ENCODE measurements around the gene RBP3. TPM values are rescaled to one million over a fixed set of nuclear protein-coding genes. Genes with fewer than 3 reads are reported as not detected.

Gene RBP3
- total RNA-seq, 1 donor from 2014 or later, result not detected

GRCh38 chr10:47318706-47319105, 29.5 kb upstream of the RBP3 start:
- DNase-seq (ENCODE audit: low read depth, low spot score), result no peak

- DNase-seq (ENCODE audit: low read depth, low spot score), result no peak
These were observed 28.4 kb upstream of the RBP3 start for GRCh38 chr10:47319784-47320183.

- DNase-seq (ENCODE audit: low read depth, low spot score), result no peak
These were observed 27.4 kb upstream of the RBP3 start for GRCh38 chr10:47320812-47321211.

- no peak for DNase-seq (ENCODE audit: low read depth, low spot score)
These were observed 26.5 kb upstream of the RBP3 start for GRCh38 chr10:47321521-47322195.

GRCh38 chr10:47322300-47323061, 25.7 kb upstream of the RBP3 start, which contains the start of gene GDF2:
GDF2 (plus strand) TSS chr10:47322454; CDS start chr10:47322669, 215 bp downstream.
- DNase-seq (ENCODE audit: low read depth, low spot score), result no peak

GRCh38 chr10:47323087-47323486, 25.1 kb upstream of the RBP3 start:
- no peak for DNase-seq (ENCODE audit: low read depth, low spot score)

- no peak for DNase-seq (ENCODE audit: low read depth, low spot score)
These were observed 24.4 kb upstream of the RBP3 start for GRCh38 chr10:47323636-47324296.

GRCh38 chr10:47325303-47326291, 22.6 kb upstream of the RBP3 start:
- DNase-seq (ENCODE audit: low read depth, low spot score), result no peak

- DNase-seq (ENCODE audit: low read depth, low spot score), result no peak
These were observed 21.7 kb upstream of the RBP3 start for GRCh38 chr10:47326306-47326926.

GRCh38 chr10:47326927-47327330, 21.2 kb upstream of the RBP3 start:
- no peak for DNase-seq (ENCODE audit: low read depth, low spot score)

- no peak for DNase-seq (ENCODE audit: low read depth, low spot score)
These were observed 18.3 kb upstream of the RBP3 start for GRCh38 chr10:47329855-47330254.

GRCh38 chr10:47330366-47330765, 17.8 kb upstream of the RBP3 start:
- no peak for DNase-seq (ENCODE audit: low read depth, low spot score)

- no peak for DNase-seq (ENCODE audit: low read depth, low spot score)
These were observed 17.4 kb upstream of the RBP3 start for GRCh38 chr10:47330804-47331203.

GRCh38 chr10:47331491-47331890, 16.7 kb upstream of the RBP3 start:
- no peak for DNase-seq (ENCODE audit: low read depth, low spot score)

GRCh38 chr10:47331954-47332353, 16.2 kb upstream of the RBP3 start:
- DNase-seq (ENCODE audit: low read depth, low spot score), result no peak

GRCh38 chr10:47332371-47332770, 15.8 kb upstream of the RBP3 start:
- DNase-seq (ENCODE audit: low read depth, low spot score), result no peak

GRCh38 chr10:47332946-47333345, 15.2 kb upstream of the RBP3 start:
- DNase-seq (ENCODE audit: low read depth, low spot score), result no peak

GRCh38 chr10:47333532-47333931, 14.6 kb upstream of the RBP3 start:
- no peak for DNase-seq (ENCODE audit: low read depth, low spot score)

GRCh38 chr10:47334466-47335295, 13.5 kb upstream of the RBP3 start:
- no peak for DNase-seq (ENCODE audit: low read depth, low spot score)

- no peak for DNase-seq (ENCODE audit: low read depth, low spot score)
These were observed 12.3 kb upstream of the RBP3 start for GRCh38 chr10:47335906-47336305.
